HepG2 (cell line): Measurements from ENCODE around the gene MEX3C. TPM values are rescaled to one million over a fixed set of nuclear protein-coding genes. Genes with fewer than 3 reads are reported as not detected.

Experiments used
- JARID2 ChIP-seq: sonication (generic); formaldehyde crosslinking; IDR thresholded peaks from 2 replicates; pipeline ENCODE4 v1.8.1; 2023; ENCODE audit warnings: missing genetic modification reagents, inconsistent platforms; ENCODE audit not compliant: insufficient replicate concordance
- NFYB ChIP-seq: sonication (generic); formaldehyde crosslinking; IDR thresholded peaks from 2 replicates; pipeline ENCODE4 v1.4.0; 2020; ENCODE audit warnings: missing genetic modification reagents
- NR2C2 ChIP-seq: sonication (generic); formaldehyde crosslinking; IDR thresholded peaks from 2 replicates; pipeline ENCODE4 v1.4.0; 2020; ENCODE audit warnings: missing genetic modification reagents, mild to moderate bottlenecking, moderate library complexity, borderline replicate concordance
- RXRA ChIP-seq: sonication (generic); formaldehyde crosslinking; IDR thresholded peaks from 2 replicates; pipeline ENCODE4 v1.5.1; 2020; ENCODE audit warnings: missing genetic modification reagents
- ZKSCAN8 ChIP-seq: IDR thresholded peaks from 2 replicates; pipeline ENCODE4 v1.6.1; 2016; ENCODE audit warnings: borderline replicate concordance, missing genetic modification reagents, missing compliant biosample characterization
- ZNF7 ChIP-seq: IDR thresholded peaks from 2 replicates; pipeline ENCODE4 v1.6.1; 2016; ENCODE audit warnings: missing biosample characterization, missing genetic modification reagents
- polyA plus RNA-seq, 8 experiments: library from polyadenylated mRNA; depleted of rRNA in 3 of 8; stranded (reverse) in 7 of 8; unstranded in 1 of 8; fragments of >200 nt; fragmentation: Illumina TruSeq in 4 of 8; extraction: Trizol in 4 of 8; gene quantifications; 2 replicates each; pipeline versions ENCODE4 v1.2.1 to v1.2.3, GENCODE V29; 2011 to 2016; ENCODE audit warnings: low read depth in 4 of 8, missing spikeins in 1 of 8, mixed read lengths in 1 of 8; ENCODE audit not compliant: insufficient read depth in 1 of 8
- total RNA-seq, 5 experiments: library from RNA; depleted of rRNA; stranded (reverse); fragments of >200 nt; fragmentation: Illumina TruSeq; extraction: Trizol; gene quantifications; 2 replicates each; pipeline ENCODE4 v1.2.3, GENCODE V29; 2016; ENCODE audit warnings: low read depth in 1 of 5
- TF ChIP-seq, protein P1 (sequence below): sonication (generic); formaldehyde crosslinking; IDR thresholded peaks from 2 replicates; pipeline ENCODE4 v1.8.1; 2023; ENCODE audit warnings: mild to moderate bottlenecking, moderate library complexity, missing genetic modification reagents
- TF ChIP-seq, protein P2 (sequence below): sonication (generic); formaldehyde crosslinking; IDR thresholded peaks from one replicate; pipeline ENCODE4 v1.5.1; 2020; ENCODE audit warnings: mild to moderate bottlenecking, missing genetic modification reagents; ENCODE audit errors: not compliant biosample characterization
- TF ChIP-seq, protein P3 (sequence below): sonication (generic); formaldehyde crosslinking; IDR thresholded peaks from 2 replicates; pipeline ENCODE4 v1.8.1; 2023; ENCODE audit warnings: missing genetic modification reagents, mild to moderate bottlenecking, borderline replicate concordance
- TF ChIP-seq, protein P4 (sequence below): IDR thresholded peaks from 2 replicates; pipeline ENCODE4 v1.6.1; 2016; ENCODE audit warnings: control low read depth
- TF ChIP-seq, protein P5 (sequence below): sonication (generic); formaldehyde crosslinking; IDR thresholded peaks from 2 replicates; pipeline ENCODE4 v1.4.0; 2020; ENCODE audit warnings: missing genetic modification reagents
- TF ChIP-seq, protein P6 (sequence below): sonication (generic); formaldehyde crosslinking; IDR thresholded peaks from 2 replicates; pipeline ENCODE4 v1.4.0; 2020; ENCODE audit warnings: mild to moderate bottlenecking, missing genetic modification reagents

The MEX3C gene
- total and polyA plus RNA-seq, 2 of the 13 experiments (the other 11 are each of a cell fraction or from before 2014, with no cell fraction given) = 34.8 to 36.4 TPM

DNA sequence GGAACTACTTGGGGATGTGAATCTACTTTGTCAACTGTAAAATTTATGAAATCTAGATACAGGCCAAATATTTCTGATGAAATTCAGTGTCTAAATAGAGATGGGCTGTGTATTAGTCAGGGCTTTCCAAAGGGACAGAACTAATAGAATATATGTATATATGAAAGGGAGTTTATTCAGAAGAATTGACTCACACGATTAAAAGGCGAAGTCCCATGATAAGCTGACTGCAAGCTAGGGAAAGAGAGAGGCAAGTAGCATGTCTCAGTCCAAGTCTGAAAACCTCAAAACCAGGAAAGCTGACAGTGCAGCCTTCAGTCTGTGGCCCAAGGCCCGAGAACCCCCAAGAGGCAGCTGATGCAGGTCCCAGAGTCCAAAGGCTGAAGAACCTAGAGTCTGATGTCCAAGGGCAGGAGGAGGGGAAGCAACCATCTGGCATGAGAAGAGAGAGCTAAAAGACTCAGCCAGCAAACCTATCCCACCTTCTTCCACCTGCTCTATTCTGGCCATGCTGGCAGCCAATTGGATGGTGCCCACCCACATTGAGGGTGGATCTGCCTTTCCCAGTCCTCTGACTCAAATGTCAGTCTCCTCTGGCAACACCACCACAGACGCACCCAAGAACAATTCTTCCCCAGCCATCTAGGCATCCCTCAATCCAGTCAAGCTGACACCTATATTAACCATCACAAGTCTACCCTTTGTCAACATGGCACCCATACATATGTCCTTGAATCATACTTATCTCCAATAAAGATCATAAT lies 29.3 kb upstream of the MEX3C start (continued):
- TF ChIP-seq, protein P1, sequence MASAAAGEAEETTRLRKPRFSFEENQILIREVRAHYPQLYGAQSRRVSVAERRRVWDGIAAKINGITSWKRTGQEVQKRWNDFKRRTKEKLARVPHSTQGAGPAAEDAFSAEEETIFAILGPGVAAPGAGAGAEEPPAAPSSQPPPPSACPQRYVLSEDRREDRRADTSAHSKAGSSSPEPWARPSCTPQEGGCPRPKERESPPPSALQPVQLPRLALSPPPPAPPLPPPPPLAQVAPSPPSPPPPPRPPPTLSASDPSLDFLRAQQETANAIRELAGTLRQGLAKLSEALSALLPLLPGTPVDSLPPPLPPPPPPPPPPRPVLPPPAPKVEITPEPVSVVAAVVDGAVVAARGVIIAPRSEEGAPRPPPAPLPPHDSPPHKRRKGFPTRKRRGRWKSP = no peak
- TF ChIP-seq ZKSCAN8 = no peak
- TF ChIP-seq, protein P2, sequence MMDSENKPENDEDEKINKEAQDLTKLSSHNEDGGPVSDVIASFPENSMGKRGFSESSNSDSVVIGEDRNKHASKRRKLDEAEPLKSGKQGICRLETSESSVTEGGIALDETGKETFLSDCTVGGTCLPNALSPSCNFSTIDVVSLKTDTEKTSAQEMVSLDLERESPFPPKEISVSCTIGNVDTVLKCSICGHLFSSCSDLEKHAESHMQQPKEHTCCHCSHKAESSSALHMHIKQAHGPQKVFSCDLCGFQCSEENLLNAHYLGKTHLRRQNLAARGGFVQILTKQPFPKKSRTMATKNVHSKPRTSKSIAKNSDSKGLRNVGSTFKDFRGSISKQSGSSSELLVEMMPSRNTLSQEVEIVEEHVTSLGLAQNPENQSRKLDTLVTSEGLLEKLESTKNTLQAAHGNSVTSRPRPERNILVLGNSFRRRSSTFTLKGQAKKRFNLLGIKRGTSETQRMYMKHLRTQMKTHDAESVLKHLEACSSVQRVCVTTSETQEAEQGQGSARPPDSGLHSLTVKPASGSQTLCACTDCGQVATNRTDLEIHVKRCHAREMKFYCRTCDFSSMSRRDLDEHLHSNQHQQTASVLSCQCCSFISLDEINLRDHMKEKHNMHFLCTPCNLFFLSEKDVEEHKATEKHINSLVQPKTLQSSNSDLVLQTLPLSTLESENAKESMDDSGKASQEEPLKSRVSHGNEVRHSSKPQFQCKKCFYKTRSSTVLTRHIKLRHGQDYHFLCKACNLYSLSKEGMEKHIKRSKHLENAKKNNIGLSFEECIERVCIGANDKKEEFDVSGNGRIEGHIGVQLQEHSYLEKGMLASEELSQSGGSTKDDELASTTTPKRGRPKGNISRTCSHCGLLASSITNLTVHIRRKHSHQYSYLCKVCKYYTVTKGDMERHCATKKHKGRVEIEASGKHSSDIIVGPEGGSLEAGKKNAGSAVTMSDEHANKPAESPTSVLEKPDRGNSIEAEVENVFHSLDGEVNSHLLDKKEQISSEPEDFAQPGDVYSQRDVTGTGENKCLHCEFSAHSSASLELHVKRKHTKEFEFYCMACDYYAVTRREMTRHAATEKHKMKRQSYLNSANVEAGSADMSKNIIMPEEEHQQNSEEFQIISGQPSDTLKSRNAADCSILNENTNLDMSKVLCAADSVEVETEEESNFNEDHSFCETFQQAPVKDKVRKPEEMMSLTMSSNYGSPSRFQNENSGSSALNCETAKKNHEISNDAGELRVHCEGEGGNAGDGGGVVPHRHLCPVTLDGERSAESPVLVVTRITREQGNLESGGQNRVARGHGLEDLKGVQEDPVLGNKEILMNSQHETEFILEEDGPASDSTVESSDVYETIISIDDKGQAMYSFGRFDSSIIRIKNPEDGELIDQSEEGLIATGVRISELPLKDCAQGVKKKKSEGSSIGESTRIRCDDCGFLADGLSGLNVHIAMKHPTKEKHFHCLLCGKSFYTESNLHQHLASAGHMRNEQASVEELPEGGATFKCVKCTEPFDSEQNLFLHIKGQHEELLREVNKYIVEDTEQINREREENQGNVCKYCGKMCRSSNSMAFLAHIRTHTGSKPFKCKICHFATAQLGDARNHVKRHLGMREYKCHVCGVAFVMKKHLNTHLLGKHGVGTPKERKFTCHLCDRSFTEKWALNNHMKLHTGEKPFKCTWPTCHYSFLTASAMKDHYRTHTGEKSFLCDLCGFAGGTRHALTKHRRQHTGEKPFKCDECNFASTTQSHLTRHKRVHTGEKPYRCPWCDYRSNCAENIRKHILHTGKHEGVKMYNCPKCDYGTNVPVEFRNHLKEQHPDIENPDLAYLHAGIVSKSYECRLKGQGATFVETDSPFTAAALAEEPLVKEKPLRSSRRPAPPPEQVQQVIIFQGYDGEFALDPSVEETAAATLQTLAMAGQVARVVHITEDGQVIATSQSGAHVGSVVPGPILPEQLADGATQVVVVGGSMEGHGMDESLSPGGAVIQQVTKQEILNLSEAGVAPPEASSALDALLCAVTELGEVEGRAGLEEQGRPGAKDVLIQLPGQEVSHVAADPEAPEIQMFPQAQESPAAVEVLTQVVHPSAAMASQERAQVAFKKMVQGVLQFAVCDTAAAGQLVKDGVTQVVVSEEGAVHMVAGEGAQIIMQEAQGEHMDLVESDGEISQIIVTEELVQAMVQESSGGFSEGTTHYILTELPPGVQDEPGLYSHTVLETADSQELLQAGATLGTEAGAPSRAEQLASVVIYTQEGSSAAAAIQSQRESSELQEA (CRISPR knock-in tag) = no peak
- TF ChIP-seq, protein P3, sequence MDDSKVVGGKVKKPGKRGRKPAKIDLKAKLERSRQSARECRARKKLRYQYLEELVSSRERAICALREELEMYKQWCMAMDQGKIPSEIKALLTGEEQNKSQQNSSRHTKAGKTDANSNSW (CRISPR knock-in tag) = no peak
- TF ChIP-seq JARID2 = no peak
- TF ChIP-seq, protein P4, sequence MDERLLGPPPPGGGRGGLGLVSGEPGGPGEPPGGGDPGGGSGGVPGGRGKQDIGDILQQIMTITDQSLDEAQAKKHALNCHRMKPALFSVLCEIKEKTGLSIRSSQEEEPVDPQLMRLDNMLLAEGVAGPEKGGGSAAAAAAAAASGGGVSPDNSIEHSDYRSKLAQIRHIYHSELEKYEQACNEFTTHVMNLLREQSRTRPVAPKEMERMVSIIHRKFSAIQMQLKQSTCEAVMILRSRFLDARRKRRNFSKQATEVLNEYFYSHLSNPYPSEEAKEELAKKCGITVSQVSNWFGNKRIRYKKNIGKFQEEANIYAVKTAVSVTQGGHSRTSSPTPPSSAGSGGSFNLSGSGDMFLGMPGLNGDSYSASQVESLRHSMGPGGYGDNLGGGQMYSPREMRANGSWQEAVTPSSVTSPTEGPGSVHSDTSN (CRISPR knock-in tag) = no peak
- TF ChIP-seq, protein P5, sequence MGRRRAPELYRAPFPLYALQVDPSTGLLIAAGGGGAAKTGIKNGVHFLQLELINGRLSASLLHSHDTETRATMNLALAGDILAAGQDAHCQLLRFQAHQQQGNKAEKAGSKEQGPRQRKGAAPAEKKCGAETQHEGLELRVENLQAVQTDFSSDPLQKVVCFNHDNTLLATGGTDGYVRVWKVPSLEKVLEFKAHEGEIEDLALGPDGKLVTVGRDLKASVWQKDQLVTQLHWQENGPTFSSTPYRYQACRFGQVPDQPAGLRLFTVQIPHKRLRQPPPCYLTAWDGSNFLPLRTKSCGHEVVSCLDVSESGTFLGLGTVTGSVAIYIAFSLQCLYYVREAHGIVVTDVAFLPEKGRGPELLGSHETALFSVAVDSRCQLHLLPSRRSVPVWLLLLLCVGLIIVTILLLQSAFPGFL = no peak
- no peak for TF ChIP-seq ZNF7 (CRISPR knock-in tag)
- no peak for TF ChIP-seq NFYB
- TF ChIP-seq NR2C2 = no peak
- TF ChIP-seq, protein P6, sequence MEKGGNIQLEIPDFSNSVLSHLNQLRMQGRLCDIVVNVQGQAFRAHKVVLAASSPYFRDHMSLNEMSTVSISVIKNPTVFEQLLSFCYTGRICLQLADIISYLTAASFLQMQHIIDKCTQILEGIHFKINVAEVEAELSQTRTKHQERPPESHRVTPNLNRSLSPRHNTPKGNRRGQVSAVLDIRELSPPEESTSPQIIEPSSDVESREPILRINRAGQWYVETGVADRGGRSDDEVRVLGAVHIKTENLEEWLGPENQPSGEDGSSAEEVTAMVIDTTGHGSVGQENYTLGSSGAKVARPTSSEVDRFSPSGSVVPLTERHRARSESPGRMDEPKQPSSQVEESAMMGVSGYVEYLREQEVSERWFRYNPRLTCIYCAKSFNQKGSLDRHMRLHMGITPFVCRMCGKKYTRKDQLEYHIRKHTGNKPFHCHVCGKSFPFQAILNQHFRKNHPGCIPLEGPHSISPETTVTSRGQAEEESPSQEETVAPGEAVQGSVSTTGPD (CRISPR knock-in tag) = no peak
- TF ChIP-seq RXRA (CRISPR knock-in tag) = no peak
